Measurements from ENCODE around the gene KLHL29.

GRCh38 chr2:23546913-23547312, 161.9 kb downstream of the KLHL29 start:
- TF ChIP-seq CTCF (IDR thresholded peaks at IDR 0.05 in 2 of 3, conservative IDR thresholded peaks at IDR 0.05 in 1 of 3; ENCODE audit: borderline replicate concordance in 1 of 3, insufficient read depth in 1 of 3, low read depth in 2 of 3, low read length in 2 of 3): no peak
- no peak for TF ChIP-seq POLR2A (IDR thresholded peaks at IDR 0.05; ENCODE audit: borderline replicate concordance, extremely low read depth, insufficient read depth, insufficient read length)
- no peak for TF ChIP-seq EZH2phosphoT487 (IDR thresholded peaks at IDR 0.05; ENCODE audit: borderline replicate concordance)
